Trophoblast cell (in vitro differentiated cells and primary cell): ENCODE measurements around the gene IDH2.

Experiments
- DNase-seq, 2 donors: peaks; one replicate each; pipeline ENCODE4 v3.0.0-alpha.2; 2016
- H2AFZ ChIP-seq: 2 replicates; pipeline ENCODE4 v1.6.1; 2013; ENCODE audit warnings: low read length, moderate library complexity, mild to moderate bottlenecking; ENCODE audit not compliant: insufficient read depth, poor library complexity
- H2AK5ac ChIP-seq: 2 replicates; pipeline ENCODE4 v1.6.1; 2013; ENCODE audit warnings: mild to moderate bottlenecking, low read length
- H2BK120ac ChIP-seq: 2 replicates; pipeline ENCODE4 v1.6.1; 2013; ENCODE audit warnings: low read length, mild to moderate bottlenecking, moderate library complexity; ENCODE audit not compliant: insufficient read depth, poor library complexity
- H2BK12ac ChIP-seq: 2 replicates; pipeline ENCODE4 v1.6.1; 2013; ENCODE audit warnings: mild to moderate bottlenecking, low read length, moderate library complexity
- H2BK5ac ChIP-seq: 2 replicates; pipeline ENCODE4 v1.6.1; 2013; ENCODE audit warnings: low read length, low read depth, moderate library complexity, mild to moderate bottlenecking; ENCODE audit not compliant: poor library complexity
- H3K14ac ChIP-seq: 2 replicates; pipeline ENCODE4 v1.6.1; 2013; ENCODE audit warnings: mild to moderate bottlenecking, low read length
- H3K18ac ChIP-seq: 2 replicates; pipeline ENCODE4 v1.6.1; 2013; ENCODE audit warnings: mild to moderate bottlenecking, low read length
- H3K23ac ChIP-seq: 2 replicates; pipeline ENCODE4 v1.6.1; 2013; ENCODE audit warnings: low read length
- H3K27ac ChIP-seq: 2 replicates; pipeline ENCODE4 v1.5.1; 2013; ENCODE audit warnings: low read depth, mild to moderate bottlenecking, inconsistent platforms, low read length, moderate library complexity
- H3K27me3 ChIP-seq: 2 replicates; pipeline ENCODE4 v1.6.1; 2013; ENCODE audit warnings: inconsistent platforms, mild to moderate bottlenecking, low read length, moderate library complexity; ENCODE audit not compliant: insufficient read depth
- H3K36me3 ChIP-seq, 2 experiments: 1 replicate in 1 of 2; 2 replicates in 1 of 2; pipeline ENCODE4 v1.6.1; 2013; ENCODE audit warnings: low read length in 2 of 2, mild to moderate bottlenecking in 2 of 2, moderate library complexity in 1 of 2; ENCODE audit not compliant: insufficient read depth in 2 of 2, control insufficient read depth in 1 of 2
- H3K4ac ChIP-seq: 2 replicates; pipeline ENCODE4 v1.6.1; 2013; ENCODE audit warnings: low read depth, mild to moderate bottlenecking, low read length, moderate library complexity
- H3K4me1 ChIP-seq, 2 experiments: 1 replicate in 1 of 2; 2 replicates in 1 of 2; pipeline ENCODE4 v1.6.1; 2013; ENCODE audit warnings: low read length in 2 of 2, mild to moderate bottlenecking in 2 of 2, moderate library complexity in 1 of 2; ENCODE audit not compliant: insufficient read depth in 2 of 2, control insufficient read depth in 1 of 2
- H3K4me2 ChIP-seq: 2 replicates; pipeline ENCODE4 v1.6.1; 2013; ENCODE audit warnings: inconsistent platforms, mild to moderate bottlenecking, low read length, moderate library complexity
- H3K4me3 ChIP-seq: 2 replicates; pipeline ENCODE4 v1.5.1; 2013; ENCODE audit warnings: mild to moderate bottlenecking, low read depth, low read length, inconsistent platforms
- H3K79me1 ChIP-seq: one replicate; pipeline ENCODE4 v1.6.1; 2013; ENCODE audit warnings: low read length
- H3K79me2 ChIP-seq: 2 replicates; pipeline ENCODE4 v1.6.1; 2013; ENCODE audit warnings: low read length, mild to moderate bottlenecking; ENCODE audit not compliant: control insufficient read depth, insufficient read depth, poor library complexity
- H3K9ac ChIP-seq: 2 replicates; pipeline ENCODE4 v1.6.1; 2013; ENCODE audit warnings: mild to moderate bottlenecking, low read length
- H3K9me3 ChIP-seq: 2 replicates; pipeline ENCODE4 v1.6.1; 2013; ENCODE audit warnings: low read depth, mild to moderate bottlenecking, control low read depth, inconsistent platforms, low read length; ENCODE audit not compliant: insufficient read depth
- H4K12ac ChIP-seq: 2 replicates; pipeline ENCODE4 v1.6.1; 2013; ENCODE audit warnings: low read depth, mild to moderate bottlenecking, low read length, moderate library complexity
- H4K8ac ChIP-seq: 2 replicates; pipeline ENCODE4 v1.6.1; 2013; ENCODE audit warnings: low read depth, mild to moderate bottlenecking, low read length, moderate library complexity
- H4K91ac ChIP-seq: one replicate; pipeline ENCODE4 v1.6.1; 2013; ENCODE audit warnings: low read depth, mild to moderate bottlenecking, low read length, moderate library complexity
- WGBS: extraction: QIAGEN DNeasy Blood & Tissue Kit; methylation state at CpG from one replicate; pipeline ENCODE4 v1.1.7; 2013; ENCODE audit warnings: missing lambda C conversion rate; ENCODE audit not compliant: insufficient read length, insufficient coverage; ENCODE audit errors: extremely low coverage; 5-methylcytosine and 5-hydroxymethylcytosine counted together

Gene IDH2

GRCh38 chr15:90064911-90065681 lies 37.2 kb downstream of the IDH2 start:
- no peak overlapping the region for H4K8ac ChIP-seq
- H4K12ac ChIP-seq, result no peak overlapping the region
- H3K4me3 ChIP-seq, result no peak overlapping the region
- H3K14ac ChIP-seq, result no peak overlapping the region
- H2AFZ ChIP-seq, result no peak overlapping the region
- no peak overlapping the region for H3K27ac ChIP-seq
- peaks cover 6% of the 10 kb centered on the region for H3K79me1 ChIP-seq
- H3K4me2 ChIP-seq, result no peak overlapping the region
- no peak overlapping the region for H4K91ac ChIP-seq
- no peak overlapping the region for H3K9ac ChIP-seq
- H2AK5ac ChIP-seq, result no peak overlapping the region
- H2BK12ac ChIP-seq, result no peak overlapping the region
- H2BK120ac ChIP-seq, result no peak overlapping the region
- H3K18ac ChIP-seq, result peak overlapping the region; percentile 19
- H2BK5ac ChIP-seq, result no peak overlapping the region
- H3K9me3 ChIP-seq, result peaks cover 3% of the 10 kb centered on the region
- DNase-seq, result no peak
- H3K79me2 ChIP-seq, result no peaks in the 10 kb centered on the region
- H3K4ac ChIP-seq, result no peak overlapping the region
- H3K23ac ChIP-seq, result no peak overlapping the region
- no CpG with 5 or more reads among the region's 30 CpGs for WGBS
- H3K27me3 ChIP-seq, result no peaks in the 10 kb centered on the region
- peaks cover 9 to 12% of the 10 kb centered on the region in 2 experiments for H3K4me1 ChIP-seq
- peaks cover 8 to 10% of the 10 kb centered on the region in 2 experiments for H3K36me3 ChIP-seq

- no peak overlapping the region for H3K18ac ChIP-seq
- peak; percentile 37 to 42 for DNase-seq
- no peak overlapping the region for H3K4me3 ChIP-seq
- no CpG with 5 or more reads among the region's 11 CpGs for WGBS
- no peak overlapping the region for H3K9ac ChIP-seq
- no peaks in the 10 kb centered on the region for H3K27me3 ChIP-seq
- H2BK120ac ChIP-seq, result no peak overlapping the region
- no peak overlapping the region for H3K4ac ChIP-seq
- H3K36me3 ChIP-seq, result peaks cover 8 to 10% of the 10 kb centered on the region in 2 experiments
- H2AFZ ChIP-seq, result no peak overlapping the region
- peaks cover 12% of the 10 kb centered on the region for H3K79me1 ChIP-seq
- H3K4me1 ChIP-seq, result peaks cover 16 to 24% of the 10 kb centered on the region in 2 experiments
- no peak overlapping the region for H2BK12ac ChIP-seq
- peaks cover 3% of the 10 kb centered on the region for H3K9me3 ChIP-seq
- no peak overlapping the region for H2BK5ac ChIP-seq
- no peak overlapping the region for H4K12ac ChIP-seq
- no peak overlapping the region for H3K27ac ChIP-seq
- no peaks in the 10 kb centered on the region for H3K79me2 ChIP-seq
- H4K8ac ChIP-seq, result no peak overlapping the region
- H3K14ac ChIP-seq, result no peak overlapping the region
- no peak overlapping the region for H4K91ac ChIP-seq
- no peak overlapping the region for H2AK5ac ChIP-seq
- H3K4me2 ChIP-seq, result no peak overlapping the region
- no peak overlapping the region for H3K23ac ChIP-seq
Observed at GRCh38 chr15:90063770-90064247, 38.5 kb downstream of the IDH2 start.

- Histone ChIP-seq H3K14ac (no peak overlapping the region), H2AK5ac (no peak overlapping the region), H3K79me2 (no peaks in the 10 kb centered on the region), H3K79me1 (peaks cover 12% of the 10 kb centered on the region), H3K36me3 (peaks cover 5 to 8% of the 10 kb centered on the region in 2 experiments), H2BK5ac (no peak overlapping the region), H3K4me3 (no peak overlapping the region), H3K9ac (no peak overlapping the region), H2BK120ac (no peak overlapping the region), H3K27me3 (no peaks in the 10 kb centered on the region), H3K4ac (no peak overlapping the region), H4K8ac (no peak overlapping the region), H2BK12ac (no peak overlapping the region), H3K9me3 (peaks cover 4% of the 10 kb centered on the region), H4K12ac (no peak overlapping the region), H3K4me2 (no peak overlapping the region), H3K4me1 (peaks cover 16 to 24% of the 10 kb centered on the region in 2 experiments), H3K18ac (no peak overlapping the region), H4K91ac (peak overlapping the region; percentile 0), H3K27ac (no peak overlapping the region), H2AFZ (no peak overlapping the region), H3K23ac (no peak overlapping the region)
- no CpG with 5 or more reads among the region's 20 CpGs for WGBS
- DNase-seq, result peak in 1 of 2 donors; percentile 4
Observed at GRCh38 chr15:90062973-90063769, 39.1 kb downstream of the IDH2 start.

GRCh38 chr15:90062462-90062932 lies 39.8 kb downstream of the IDH2 start:
- no peak overlapping the region for H3K4ac ChIP-seq
- no peaks in the 10 kb centered on the region for H3K79me2 ChIP-seq
- peak overlapping the region; percentile 49 for H2BK120ac ChIP-seq
- H2AK5ac ChIP-seq, result no peak overlapping the region
- H4K91ac ChIP-seq, result peak overlapping the region; percentile 67
- peak overlapping the region; percentile 38 for H2BK12ac ChIP-seq
- H3K18ac ChIP-seq, result no peak overlapping the region
- H2BK5ac ChIP-seq, result no peak overlapping the region
- DNase-seq, result no peak
- H3K27ac ChIP-seq, result no peak overlapping the region
- no CpG with 5 or more reads among the region's 16 CpGs for WGBS
- no peak overlapping the region for H4K12ac ChIP-seq
- peaks cover 12% of the 10 kb centered on the region for H3K79me1 ChIP-seq
- H2AFZ ChIP-seq, result no peak overlapping the region
- peaks cover 0 to 2% of the 10 kb centered on the region in 2 experiments for H3K36me3 ChIP-seq
- no peak overlapping the region for H3K4me3 ChIP-seq
- H3K27me3 ChIP-seq, result no peaks in the 10 kb centered on the region
- H3K9me3 ChIP-seq, result peaks cover 5% of the 10 kb centered on the region
- H4K8ac ChIP-seq, result no peak overlapping the region
- no peak overlapping the region for H3K14ac ChIP-seq
- no peak overlapping the region for H3K4me2 ChIP-seq
- no peak overlapping the region for H3K23ac ChIP-seq
- H3K9ac ChIP-seq, result no peak overlapping the region
- peaks cover 16 to 24% of the 10 kb centered on the region in 2 experiments for H3K4me1 ChIP-seq
